Stimulated activated naive CD8-positive, alpha-beta T cell treated with anti-CD3 and anti-CD28 coated beads, Interleukin-15, amount 100 ng/mL, for 72 hours (primary cell): ENCODE data around the gene DHRS1.

Experiments
- ATAC-seq: fragments of 150-1000 bp; cut with Tn5 transposase; 2 replicates; pipeline ENCODE4 v1.10.0; 2021; ENCODE audit warnings: mild to moderate bottlenecking, moderate library complexity
- DNase-seq, 2 donors: peaks; one replicate each; pipeline ENCODE4 v3.0.0; 2021 to 2022
- H3K27ac Mint-ChIP-seq, 2 donors: one replicate each; pipeline ENCODE4 v1.8.0; 2022; ENCODE audit warnings: mild to moderate bottlenecking in 2 of 2, mixed read lengths in 2 of 2, moderate library complexity in 2 of 2
- H3K27me3 Mint-ChIP-seq: one replicate; pipeline ENCODE4 v1.8.0; 2022; ENCODE audit warnings: mixed read lengths
- H3K4me1 Mint-ChIP-seq: one replicate; pipeline ENCODE4 v1.8.0; 2022; ENCODE audit warnings: mild to moderate bottlenecking, mixed read lengths
- H3K4me3 Mint-ChIP-seq, 2 donors: one replicate each; pipeline ENCODE4 v1.8.0; 2022; ENCODE audit warnings: mild to moderate bottlenecking in 2 of 2, mixed read lengths in 2 of 2, moderate library complexity in 1 of 2
- H3K9me3 Mint-ChIP-seq, 2 donors: one replicate each; pipeline ENCODE4 v1.8.0; 2022; ENCODE audit warnings: mixed read lengths in 2 of 2

Gene DHRS1

DNA sequence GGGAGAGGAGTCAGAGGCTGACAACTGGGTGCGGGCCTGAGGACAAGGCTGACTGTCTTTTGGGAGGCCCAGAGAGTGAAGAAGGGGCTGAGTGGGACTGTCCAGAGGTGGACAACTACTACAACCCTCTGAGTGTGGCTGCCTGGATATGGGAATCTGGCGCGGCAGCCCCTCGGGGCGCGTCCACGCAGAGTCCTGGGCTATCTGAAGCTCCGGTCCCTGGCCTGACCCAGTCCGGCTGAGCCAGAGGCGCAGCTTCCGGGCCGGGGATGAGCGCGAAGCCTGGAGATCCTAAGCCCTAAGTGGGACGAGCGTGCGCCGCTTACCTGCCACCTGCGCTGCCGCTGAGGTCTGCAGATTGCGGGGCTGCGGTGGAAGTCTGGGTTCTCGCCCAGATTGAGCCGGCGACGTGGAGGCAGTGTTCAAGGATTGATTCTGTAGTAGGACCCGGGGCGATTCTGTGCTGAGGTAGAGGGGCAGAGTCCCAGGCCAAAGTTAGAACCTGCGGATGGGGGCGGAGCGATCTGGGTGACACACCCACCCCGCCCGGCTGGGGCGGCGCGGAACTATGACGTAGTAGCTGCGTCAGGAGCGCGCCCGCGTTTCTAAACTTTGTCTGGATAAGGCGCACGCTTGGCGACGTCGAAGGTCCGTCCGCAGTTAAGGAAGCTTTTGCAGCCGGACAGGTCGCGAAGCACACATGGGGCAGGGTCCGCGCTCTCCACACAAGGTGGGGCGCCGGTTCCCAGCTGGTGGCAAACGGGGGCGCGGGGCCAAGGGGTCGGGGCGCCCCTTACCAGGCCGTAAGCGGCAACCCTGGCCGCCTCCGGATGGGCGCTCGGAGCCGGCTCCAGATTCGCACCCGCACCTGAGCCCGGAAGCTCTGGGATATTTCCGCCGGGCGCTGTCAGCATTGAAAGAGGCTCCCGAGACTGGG is at the start of gene DHRS1, which contains the start of gene NOP9:
Gene DHRS1, minus strand, starts transcription at position 526 of the 937 bp plus-strand sequence. CDS start 674 bp downstream, outside the sequence.
Gene NOP9, plus strand, starts transcription at position 596 of the 937 bp plus-strand sequence. Its CDS starts 105 bp downstream, at position 701.
- DNase-seq (peak; percentile 90 to 91), ATAC-seq (peak; percentile 82)
- Mint-ChIP-seq H3K4me3 (peak within 1 kb of the TSS; percentile 88 to 89), H3K27ac (peak within 1 kb of the TSS; percentile 92), H3K4me1 (peaks cover 62% of the 10 kb centered on the region), H3K27me3 (no peaks in the 10 kb centered on the region), H3K9me3 (no peaks in the 10 kb centered on the region)

DNA sequence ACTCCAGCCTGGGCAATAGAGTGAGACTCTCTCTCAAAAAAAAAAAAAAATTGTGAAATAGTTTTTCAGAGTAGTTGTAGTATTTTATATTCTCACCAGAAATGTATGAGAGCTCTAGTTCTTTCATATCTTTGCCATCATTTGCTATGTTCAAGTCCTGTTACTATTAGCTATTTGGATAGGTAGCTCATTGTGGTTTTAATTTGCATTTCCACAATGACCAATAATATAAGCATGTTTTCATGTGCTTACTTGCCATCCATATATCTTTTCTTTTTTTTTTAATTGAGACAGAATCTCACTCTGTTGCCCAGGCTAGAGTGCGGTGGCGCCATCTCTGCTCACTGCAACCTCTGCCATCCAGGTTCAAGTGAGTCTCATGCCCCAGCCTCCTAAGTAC is 48.6 kb upstream of the DHRS1 start:
- peaks cover 45% of the 10 kb centered on the region for H3K27me3 Mint-ChIP-seq
- DNase-seq (no peak), ATAC-seq (no peak)
- no peaks in the 10 kb centered on the region for H3K4me1 Mint-ChIP-seq
- H3K27ac Mint-ChIP-seq: no peak overlapping the region
- no peaks in the 10 kb centered on the region for H3K9me3 Mint-ChIP-seq
- no peak overlapping the region for H3K4me3 Mint-ChIP-seq

DNA sequence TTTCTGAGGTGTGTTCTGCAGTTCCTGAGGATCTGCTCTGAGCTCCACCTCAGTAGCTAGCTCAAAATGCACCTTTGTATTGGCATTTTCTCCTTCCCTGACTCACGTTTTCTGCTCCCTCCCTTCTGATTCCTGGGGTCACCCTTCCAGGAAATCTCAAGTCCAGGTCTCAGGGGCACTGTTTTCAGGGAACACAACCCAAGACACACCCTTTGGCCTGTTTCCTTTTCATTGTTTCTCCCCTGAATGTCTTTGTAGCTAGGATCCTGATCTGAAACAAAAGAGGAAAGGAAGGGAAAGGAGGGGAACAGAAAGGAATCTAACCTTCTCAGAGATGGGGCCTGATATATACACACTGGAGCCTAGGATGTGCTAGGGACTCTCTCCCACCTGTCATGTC is 47.6 kb upstream of the DHRS1 start:
- H3K4me1 Mint-ChIP-seq: no peaks in the 10 kb centered on the region
- H3K4me3 Mint-ChIP-seq: no peak overlapping the region
- no peak overlapping the region for H3K27ac Mint-ChIP-seq
- H3K27me3 Mint-ChIP-seq: peaks cover 41% of the 10 kb centered on the region
- H3K9me3 Mint-ChIP-seq: no peaks in the 10 kb centered on the region
- ATAC-seq (no peak), DNase-seq (no peak)

DNA sequence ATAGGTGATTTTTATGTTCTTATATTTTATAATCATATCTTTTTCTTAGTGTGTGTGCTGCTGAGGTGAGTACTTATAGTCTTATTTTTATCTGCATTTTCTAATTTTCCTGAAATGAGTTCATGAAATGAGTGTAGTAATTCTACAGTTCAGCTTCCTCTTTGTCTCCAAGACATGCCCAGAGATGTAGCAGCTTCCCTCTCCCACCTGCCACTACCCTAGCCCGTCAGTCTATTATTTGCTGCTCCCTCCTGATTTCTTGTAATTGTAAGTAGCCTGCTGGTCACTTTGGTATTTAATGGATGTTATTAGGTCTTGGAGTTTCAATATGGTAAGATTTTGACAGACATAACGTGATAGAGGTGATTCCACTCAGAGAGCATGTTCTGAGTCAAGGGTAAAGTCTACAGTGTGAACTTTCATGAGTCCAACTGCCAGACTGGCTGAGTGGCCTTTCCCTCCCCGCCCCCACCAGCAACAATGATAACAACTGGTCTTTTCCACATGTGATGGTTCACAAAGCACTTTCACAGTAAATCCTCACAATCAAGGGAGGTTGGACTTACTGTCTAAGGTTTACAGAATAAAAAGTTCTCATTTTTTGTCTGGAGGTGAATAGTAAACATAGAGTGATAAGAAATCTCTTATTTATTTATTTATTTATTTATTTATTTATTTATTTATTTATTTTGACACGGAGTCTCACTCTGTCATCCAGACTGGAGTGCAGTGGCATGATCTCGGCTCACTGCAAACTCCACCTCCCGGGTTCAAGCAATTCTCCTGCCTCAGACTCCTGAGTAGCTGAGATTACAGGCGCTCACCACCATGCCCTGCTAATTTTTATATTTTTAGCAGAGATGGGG is 44.4 kb upstream of the DHRS1 start:
- peaks cover 24% of the 10 kb centered on the region for H3K27me3 Mint-ChIP-seq
- H3K4me1 Mint-ChIP-seq: peaks cover 12% of the 10 kb centered on the region
- ATAC-seq: no peak
- peak overlapping the region in 1 of 2 donors; percentile 6 for H3K27ac Mint-ChIP-seq
- H3K9me3 Mint-ChIP-seq: no peaks in the 10 kb centered on the region
- H3K4me3 Mint-ChIP-seq: no peak overlapping the region
- no peak for DNase-seq

DNA sequence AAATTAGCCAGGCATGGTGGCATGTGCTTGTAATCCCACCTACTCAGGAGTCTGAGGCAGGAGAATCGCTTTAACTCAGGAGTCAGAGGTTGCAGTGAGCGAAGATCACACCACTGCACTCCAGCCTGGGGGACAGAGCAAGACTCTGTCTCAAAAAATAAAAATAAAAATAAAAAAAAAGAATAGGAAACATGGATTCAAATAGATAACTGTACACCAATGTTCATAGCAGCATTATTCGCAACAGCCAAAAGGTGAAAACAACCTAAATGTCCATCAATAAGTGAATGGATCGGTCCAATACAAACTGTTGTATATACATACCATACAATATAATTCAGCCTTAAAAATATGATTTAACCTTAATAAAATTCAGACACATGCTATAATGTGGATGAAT is 43.3 kb upstream of the DHRS1 start:
- H3K4me3 Mint-ChIP-seq: no peak overlapping the region
- ATAC-seq: no peak
- no peak for DNase-seq
- H3K27ac Mint-ChIP-seq: no peak overlapping the region
- H3K4me1 Mint-ChIP-seq: peaks cover 24% of the 10 kb centered on the region
- peaks cover 24% of the 10 kb centered on the region for H3K27me3 Mint-ChIP-seq
- H3K9me3 Mint-ChIP-seq: no peaks in the 10 kb centered on the region

DNA sequence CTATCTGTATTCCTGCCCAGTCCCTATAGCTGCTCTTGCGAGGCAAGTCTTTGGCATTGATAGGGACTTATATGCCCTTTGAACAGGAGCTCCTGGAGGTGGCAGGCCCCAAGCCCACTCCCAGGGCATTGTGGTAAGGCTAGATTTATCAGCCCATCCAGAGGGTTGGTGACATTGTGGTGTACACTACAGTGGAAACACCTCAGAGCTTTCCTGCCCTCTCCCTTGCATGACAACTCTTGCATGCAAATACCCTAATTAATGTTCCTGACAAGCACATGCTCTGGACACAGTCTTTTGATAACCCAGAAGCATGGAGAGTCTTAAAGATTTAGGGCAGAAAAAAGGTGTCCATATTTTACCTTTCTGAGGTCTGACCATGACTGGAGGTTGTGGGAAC is 41.0 kb upstream of the DHRS1 start:
- Mint-ChIP-seq H3K9me3 (no peaks in the 10 kb centered on the region), H3K27ac (no peak overlapping the region), H3K4me1 (peaks cover 31% of the 10 kb centered on the region), H3K4me3 (no peak overlapping the region), H3K27me3 (peaks cover 35% of the 10 kb centered on the region)
- ATAC-seq (no peak), DNase-seq (no peak)

DNA sequence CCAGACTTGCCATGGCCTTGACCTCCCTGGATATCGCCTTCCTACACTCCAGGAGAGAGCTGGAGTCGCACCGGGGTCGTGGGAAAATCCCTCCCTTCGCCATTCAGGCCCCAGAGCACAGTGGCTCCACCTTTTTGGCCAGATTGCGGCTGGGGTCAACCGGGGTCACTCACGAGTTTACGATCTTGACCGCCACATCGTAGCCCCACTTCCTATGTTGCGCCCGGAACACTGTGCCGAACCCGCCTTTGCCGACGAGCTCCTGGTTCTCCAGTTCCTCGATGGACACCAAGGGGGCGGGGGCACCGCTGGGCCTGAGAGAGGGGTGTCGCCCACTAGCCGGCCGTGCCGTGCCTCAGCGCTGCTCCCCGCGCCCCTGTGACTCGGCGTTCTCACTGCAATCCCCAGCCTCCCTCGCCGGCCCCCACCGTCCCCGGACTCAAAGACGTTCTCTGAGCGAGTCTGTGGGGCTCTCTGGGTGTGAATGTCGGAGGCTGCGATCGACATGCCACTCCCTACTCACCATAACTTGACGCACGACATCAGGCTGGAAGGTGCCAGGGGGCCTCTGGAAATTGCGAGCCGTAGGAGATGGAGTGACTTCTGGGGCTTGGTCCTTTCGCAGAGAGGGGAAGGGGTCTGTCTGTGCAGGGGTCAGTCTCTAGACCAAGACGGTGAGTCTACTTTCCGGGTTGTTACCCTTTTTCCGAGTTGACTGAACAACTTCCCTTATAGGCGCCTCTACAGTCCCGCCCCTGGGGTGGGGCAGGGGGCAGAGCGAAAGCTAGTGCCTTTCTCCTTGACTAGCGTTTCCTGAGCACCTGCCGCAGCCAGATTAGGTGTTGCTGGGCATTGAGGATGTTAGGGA is 39.9 kb upstream of the DHRS1 start, which contains the start of gene RIPK3:
Gene RIPK3, minus strand, starts transcription at position 708 of the 868 bp plus-strand sequence. Its CDS starts 165 bp downstream, at position 543.
- Mint-ChIP-seq H3K4me3 (peak within 1 kb of the TSS; percentile 88 to 92), H3K27me3 (peaks cover 37% of the 10 kb centered on the region), H3K4me1 (peaks cover 41% of the 10 kb centered on the region), H3K27ac (peak within 1 kb of the TSS in 1 of 2 donors; percentile 85), H3K9me3 (no peaks in the 10 kb centered on the region)
- DNase-seq (peak; percentile 53 to 55), ATAC-seq (peak; percentile 92)

DNA sequence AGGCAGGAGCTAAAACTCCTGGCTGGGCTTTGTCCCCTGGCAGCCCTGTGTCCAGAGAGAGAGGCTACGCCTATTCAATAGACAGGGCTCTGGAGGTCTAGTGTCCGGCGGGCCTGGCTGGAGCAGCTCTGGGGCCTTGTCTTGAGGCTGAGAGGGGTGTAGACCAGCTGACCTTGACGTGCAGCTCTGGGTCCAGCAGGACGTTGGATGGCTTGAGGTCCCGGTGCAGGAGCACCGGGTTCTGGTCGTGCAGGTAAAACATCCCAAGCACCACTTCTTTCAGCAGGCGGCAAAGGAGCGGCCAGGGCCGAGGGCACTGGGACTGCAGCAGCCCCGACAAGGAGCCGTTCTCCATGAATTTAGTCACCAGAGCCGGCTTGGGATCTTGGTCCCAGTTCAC is 39.3 kb upstream of the DHRS1 start:
- H3K4me3 Mint-ChIP-seq: peak overlapping the region; percentile 88 to 92

DNA sequence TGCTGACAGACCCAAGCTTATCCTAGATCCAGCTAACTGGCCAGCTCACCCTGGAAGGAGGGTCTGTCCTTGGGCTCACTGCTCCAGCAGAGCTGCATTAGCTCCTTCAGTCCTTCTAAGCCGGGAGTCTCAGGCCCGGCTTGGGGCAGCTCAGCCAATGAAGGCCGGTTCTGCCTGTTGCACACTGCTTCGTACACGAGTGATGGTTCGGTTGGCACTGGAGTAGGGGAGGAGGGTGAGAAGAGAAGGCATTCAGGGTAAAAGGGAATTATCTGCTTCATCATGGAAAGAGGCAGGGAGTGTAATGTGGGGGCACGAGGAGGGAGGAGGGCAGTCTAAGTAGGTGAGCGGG is 38.2 kb upstream of the DHRS1 start:
- H3K4me1 Mint-ChIP-seq: peaks cover 56% of the 10 kb centered on the region
- no peak for ATAC-seq
- no peaks in the 10 kb centered on the region for H3K9me3 Mint-ChIP-seq
- H3K27me3 Mint-ChIP-seq: peaks cover 53% of the 10 kb centered on the region
- H3K27ac Mint-ChIP-seq: no peak overlapping the region
- no peak overlapping the region for H3K4me3 Mint-ChIP-seq
- no peak for DNase-seq

More for the DNA sequence above, 39.3 kb upstream of the DHRS1 start:
- Mint-ChIP-seq H3K27me3 (peaks cover 43% of the 10 kb centered on the region), H3K9me3 (no peaks in the 10 kb centered on the region), H3K27ac (no peak overlapping the region), H3K4me1 (peaks cover 48% of the 10 kb centered on the region)
- ATAC-seq (no peak), DNase-seq (no peak)

DNA sequence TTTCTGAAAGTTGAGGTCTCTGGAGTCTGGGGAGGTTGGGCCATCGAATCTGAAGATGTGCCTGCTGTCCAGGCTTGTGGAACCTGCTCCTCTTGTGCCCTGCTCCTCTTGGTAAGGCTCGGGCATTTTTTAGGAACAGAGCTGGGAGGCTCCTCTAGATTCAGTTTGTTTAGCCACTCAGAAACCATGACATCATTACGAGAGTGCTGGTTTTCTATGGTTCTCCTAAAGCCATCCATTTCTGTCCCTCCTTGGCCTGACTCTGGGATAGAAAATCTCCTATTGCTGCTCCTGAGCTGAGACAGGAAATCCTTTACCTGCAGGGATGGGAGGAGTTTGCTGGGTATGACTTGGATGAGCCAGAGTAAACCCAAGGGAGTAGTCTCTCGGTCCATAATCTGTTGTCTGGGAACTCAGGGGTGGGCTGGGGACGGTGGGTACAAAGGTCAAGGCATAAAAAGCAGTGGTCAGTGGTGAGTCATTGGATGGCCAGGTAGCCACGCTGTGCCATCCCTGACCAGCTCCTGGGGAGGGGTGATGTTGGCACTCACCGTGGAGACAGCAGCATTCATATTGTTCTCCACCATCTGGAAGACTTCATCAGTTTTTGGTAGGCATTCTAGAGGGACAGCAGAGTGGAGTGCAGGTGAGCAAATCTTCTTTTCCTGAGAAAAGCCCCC is 37.7 kb upstream of the DHRS1 start:
- Mint-ChIP-seq H3K4me3 (no peak overlapping the region), H3K27me3 (peaks cover 54% of the 10 kb centered on the region), H3K4me1 (peaks cover 61% of the 10 kb centered on the region), H3K27ac (no peak overlapping the region), H3K9me3 (no peaks in the 10 kb centered on the region)
- no peak for ATAC-seq
- DNase-seq: no peak

DNA sequence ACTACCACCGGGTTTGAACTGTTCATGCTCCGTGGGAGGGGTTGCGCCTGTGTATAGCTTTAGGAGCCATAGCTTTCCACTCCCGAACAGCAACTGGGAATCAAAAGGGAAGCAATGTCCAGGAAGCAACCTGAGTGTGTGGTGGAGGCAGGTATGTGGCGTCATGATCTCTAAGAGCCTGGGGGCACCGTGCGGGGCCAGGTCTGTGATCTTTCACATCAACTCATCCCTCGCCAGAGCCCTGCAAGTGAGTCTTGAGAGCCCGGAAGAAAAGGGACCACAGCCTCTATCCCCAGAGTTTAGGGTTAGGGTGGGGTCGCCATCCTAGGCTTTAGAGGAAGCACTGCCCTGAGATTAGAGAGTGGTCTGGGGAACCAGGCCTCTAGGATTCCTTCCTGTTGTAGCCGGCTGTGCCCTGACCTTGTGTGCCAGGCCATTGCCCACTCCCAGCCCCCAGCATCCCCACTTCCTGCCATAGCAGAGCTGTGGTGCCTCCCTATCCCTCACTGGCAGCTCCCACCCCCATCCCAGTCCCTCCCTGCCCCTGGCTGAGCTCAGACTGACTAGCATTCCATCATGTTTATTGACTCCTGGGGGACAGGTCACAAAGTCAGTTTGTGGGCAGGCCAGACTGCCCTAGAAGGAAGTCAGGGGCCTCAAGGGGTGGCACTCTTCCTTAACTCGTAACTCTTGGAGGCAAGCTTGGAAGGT is 36.0 kb upstream of the DHRS1 start:
- H3K4me3 Mint-ChIP-seq: peak overlapping the region in 1 of 2 donors; percentile 57
- ATAC-seq (no peak), DNase-seq (no peak)
- H3K27ac Mint-ChIP-seq: no peak overlapping the region
- no peaks in the 10 kb centered on the region for H3K9me3 Mint-ChIP-seq
- peaks cover 70% of the 10 kb centered on the region for H3K4me1 Mint-ChIP-seq
- H3K27me3 Mint-ChIP-seq: peaks cover 60% of the 10 kb centered on the region

DNA sequence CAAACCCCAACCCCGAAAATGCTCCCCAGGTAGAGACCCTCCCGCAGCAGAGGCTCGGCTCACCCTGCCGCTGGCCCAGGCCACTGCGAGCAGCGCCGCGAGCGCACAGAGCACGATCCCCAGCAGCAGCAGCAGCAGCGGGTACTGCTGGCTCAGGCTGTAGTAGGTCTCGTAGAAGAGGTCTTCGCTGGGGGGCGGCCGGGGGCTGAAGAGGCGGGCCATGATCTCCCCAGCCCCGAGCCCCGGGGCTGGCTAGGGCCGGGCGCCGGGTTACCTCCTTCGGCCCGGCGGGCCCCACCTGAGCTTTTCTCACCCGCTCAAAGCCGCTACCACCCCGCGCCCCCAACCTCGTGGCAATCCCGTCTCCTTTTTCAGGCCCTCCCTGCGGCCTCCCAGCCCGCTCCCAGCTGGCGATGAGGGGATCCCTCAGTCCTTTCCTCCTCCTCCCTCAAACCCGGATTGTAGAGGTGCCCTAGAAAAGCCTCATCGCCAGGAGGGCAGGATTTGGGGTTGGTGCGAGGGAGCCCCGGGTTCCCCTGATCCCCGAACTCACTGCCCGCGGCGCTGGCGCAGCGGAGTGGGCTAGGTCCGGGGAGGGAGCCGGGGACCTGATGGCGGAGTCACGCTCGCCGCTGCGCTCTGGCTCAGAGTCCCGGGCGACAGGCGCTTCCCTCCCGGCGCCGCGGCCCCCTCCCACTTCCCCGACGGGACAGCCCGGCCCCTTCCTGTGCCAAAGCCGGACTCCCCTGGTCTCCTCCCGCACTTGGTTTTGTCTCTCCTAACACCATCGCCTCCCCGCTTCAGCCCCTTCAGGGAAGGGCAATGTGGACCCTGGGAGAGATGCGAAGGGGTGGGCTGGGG is 35.1 kb upstream of the DHRS1 start, which contains the start of gene ADCY4:
Gene ADCY4, minus strand, starts transcription at position 641 of the 861 bp plus-strand sequence. Its CDS starts 419 bp downstream, at position 222.
- peaks cover 67% of the 10 kb centered on the region for H3K4me1 Mint-ChIP-seq
- ATAC-seq (peak; percentile 39), DNase-seq (no peak)
- H3K27me3 Mint-ChIP-seq: peaks cover 69% of the 10 kb centered on the region
- peak within 1 kb of the TSS in 1 of 2 donors; percentile 34 for H3K27ac Mint-ChIP-seq
- peak within 1 kb of the TSS; percentile 65 to 72 for H3K4me3 Mint-ChIP-seq
- H3K9me3 Mint-ChIP-seq: no peaks in the 10 kb centered on the region
